ENCODE data around the gene ATAT1. TPM values are rescaled to one million over a fixed set of nuclear protein-coding genes. Genes with fewer than 3 reads are reported as not detected.

Gene ATAT1
- total and polyA plus RNA-seq, 9 of the 15 experiments (the other 6 are each of a cell fraction or from before 2014, with no cell fraction given) = 0.65 to 5.8 (median 1.6) TPM

GRCh38 chr6:30689985-30690384 lies 63.3 kb downstream of the ATAT1 start (continued):
- TF ChIP-seq ZMIZ1 (IDR thresholded peaks at IDR 0.05; ENCODE audit: low read depth in 2 of 2, low read length in 2 of 2) = no peak
- TF ChIP-seq ZNF143 (CRISPR knock-in tag; IDR thresholded peaks at IDR 0.05) = no peak
- no peak for TF ChIP-seq PRPF4 (IDR thresholded peaks at IDR 0.05; ENCODE audit: insufficient read depth, low read depth, low read length, poor library complexity, severe bottlenecking)
- TF ChIP-seq MCM5 (IDR thresholded peaks at IDR 0.05; ENCODE audit: low read depth) = no peak
- TF ChIP-seq E2F5 (CRISPR knock-in tag; IDR thresholded peaks at IDR 0.05) = 0 out of 2 replicates have a peak, but pooled peaks have one; percentile 22
- no peak for TF ChIP-seq ATF1 (CRISPR knock-in tag; IDR thresholded peaks at IDR 0.05)
- TF ChIP-seq ATF1 (tag; IDR thresholded peaks at IDR 0.05) = no peak
- no peak for TF ChIP-seq ZNF717 (CRISPR knock-in tag; IDR thresholded peaks at IDR 0.05)
- no peak for TF ChIP-seq GTF3C2 (IDR thresholded peaks at IDR 0.05; ENCODE audit: borderline replicate concordance, extremely low read depth, insufficient read length)
- no peak for TF ChIP-seq ZNF644 (tag; IDR thresholded peaks at IDR 0.05; ENCODE audit: low read depth)
- TF ChIP-seq STAG1 (CRISPR knock-in tag; IDR thresholded peaks at IDR 0.05; ENCODE audit: borderline replicate concordance) = no peak
- TF ChIP-seq, protein P1, sequence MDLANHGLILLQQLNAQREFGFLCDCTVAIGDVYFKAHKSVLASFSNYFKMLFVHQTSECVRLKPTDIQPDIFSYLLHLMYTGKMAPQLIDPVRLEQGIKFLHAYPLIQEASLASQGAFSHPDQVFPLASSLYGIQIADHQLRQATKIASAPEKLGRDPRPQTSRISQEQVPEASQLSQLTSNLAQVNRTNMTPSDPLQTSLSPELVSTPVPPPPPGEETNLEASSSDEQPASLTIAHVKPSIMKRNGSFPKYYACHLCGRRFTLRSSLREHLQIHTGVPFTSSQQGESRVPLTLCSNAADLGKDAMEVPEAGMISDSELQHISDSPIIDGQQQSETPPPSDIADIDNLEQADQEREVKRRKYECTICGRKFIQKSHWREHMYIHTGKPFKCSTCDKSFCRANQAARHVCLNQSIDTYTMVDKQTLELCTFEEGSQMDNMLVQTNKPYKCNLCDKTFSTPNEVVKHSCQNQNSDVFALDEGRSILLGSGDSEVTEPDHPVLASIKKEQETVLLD (IDR thresholded peaks at IDR 0.05) = no peak
- TF ChIP-seq RAD21 (CRISPR knock-in tag; conservative IDR thresholded peaks at IDR 0.05 in 1 of 2, IDR thresholded peaks at IDR 0.05 in 1 of 2) = no peak; a peak in 1 of 4 replicates
- no peak for TF ChIP-seq ZFP1 (CRISPR knock-in tag; IDR thresholded peaks at IDR 0.05)
- TF ChIP-seq FOXP1 (CRISPR knock-in tag; IDR thresholded peaks at IDR 0.05) = no peak
- TF ChIP-seq NFE2 (IDR thresholded peaks at IDR 0.05; ENCODE audit: low read depth) = no peak

Measured in K562 (cell line).